ENCODE data around the gene DMXL2.

The DMXL2 gene

GRCh38 chr15:51503003-51503402, 119.6 kb downstream of the DMXL2 start:
- TF ChIP-seq CTCF (IDR thresholded peaks at IDR 0.05; ENCODE audit: borderline replicate concordance, insufficient read depth, low read depth, low read length), result no peak
- no peak overlapping the region for H3K4me3 ChIP-seq (ENCODE audit: low read depth, low read length)

- TF ChIP-seq CTCF (IDR thresholded peaks at IDR 0.05; ENCODE audit: borderline replicate concordance, insufficient read depth, low read depth, low read length), result peak; percentile 71
Observed at GRCh38 chr15:51499379-51499976, 123.1 kb downstream of the DMXL2 start.

DNA sequence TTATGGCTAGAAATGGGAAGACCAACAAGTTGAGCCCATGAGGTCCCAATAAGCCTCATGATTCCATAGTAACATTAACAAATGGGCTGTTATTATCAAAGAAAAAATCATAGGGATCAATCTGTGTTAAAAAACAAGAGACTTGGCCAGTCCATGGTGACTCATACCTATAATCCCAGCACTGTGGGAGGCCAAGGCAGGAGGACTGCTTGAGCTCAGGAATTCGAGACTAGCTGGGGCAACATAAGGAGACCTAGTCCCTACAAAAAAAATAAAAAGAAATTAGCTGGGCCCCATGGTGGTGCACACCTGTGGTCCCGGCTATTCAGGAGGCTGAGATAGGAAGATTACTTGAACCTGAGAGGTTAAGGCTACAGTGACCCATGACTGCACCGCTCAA, 124.8 kb downstream of the DMXL2 start:
- H3K4me3 ChIP-seq (ENCODE audit: low read depth, low read length), result no peak overlapping the region
- no peak for TF ChIP-seq CTCF (IDR thresholded peaks at IDR 0.05; ENCODE audit: borderline replicate concordance, insufficient read depth, low read depth, low read length)

More at GRCh38 chr15:51499379-51499976, 123.1 kb downstream of the DMXL2 start:
- H3K4me3 ChIP-seq (ENCODE audit: low read depth, low read length), result no peak overlapping the region

DNA sequence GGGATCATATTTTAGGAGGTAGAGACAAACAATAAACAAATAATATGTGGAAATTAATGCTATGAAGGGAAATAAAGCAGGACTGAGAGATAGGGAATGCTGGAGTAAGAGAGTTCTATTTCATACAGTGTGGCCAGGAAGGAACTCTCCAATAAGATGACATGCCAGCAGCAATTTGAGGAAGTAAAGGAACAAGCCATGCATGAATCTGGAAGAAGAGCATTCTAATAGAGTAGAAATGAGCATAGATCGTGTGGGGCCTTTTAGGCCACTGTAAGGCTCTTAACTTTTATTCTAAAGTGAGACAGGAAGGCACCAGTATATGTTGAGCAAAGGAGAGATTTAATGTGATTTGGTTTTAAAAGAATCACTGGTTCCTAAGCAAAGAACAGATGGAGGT, 126.3 kb downstream of the DMXL2 start:
- TF ChIP-seq CTCF (IDR thresholded peaks at IDR 0.05; ENCODE audit: borderline replicate concordance, insufficient read depth, low read depth, low read length), result no peak
- H3K4me3 ChIP-seq (ENCODE audit: low read depth, low read length), result no peak overlapping the region

DNA sequence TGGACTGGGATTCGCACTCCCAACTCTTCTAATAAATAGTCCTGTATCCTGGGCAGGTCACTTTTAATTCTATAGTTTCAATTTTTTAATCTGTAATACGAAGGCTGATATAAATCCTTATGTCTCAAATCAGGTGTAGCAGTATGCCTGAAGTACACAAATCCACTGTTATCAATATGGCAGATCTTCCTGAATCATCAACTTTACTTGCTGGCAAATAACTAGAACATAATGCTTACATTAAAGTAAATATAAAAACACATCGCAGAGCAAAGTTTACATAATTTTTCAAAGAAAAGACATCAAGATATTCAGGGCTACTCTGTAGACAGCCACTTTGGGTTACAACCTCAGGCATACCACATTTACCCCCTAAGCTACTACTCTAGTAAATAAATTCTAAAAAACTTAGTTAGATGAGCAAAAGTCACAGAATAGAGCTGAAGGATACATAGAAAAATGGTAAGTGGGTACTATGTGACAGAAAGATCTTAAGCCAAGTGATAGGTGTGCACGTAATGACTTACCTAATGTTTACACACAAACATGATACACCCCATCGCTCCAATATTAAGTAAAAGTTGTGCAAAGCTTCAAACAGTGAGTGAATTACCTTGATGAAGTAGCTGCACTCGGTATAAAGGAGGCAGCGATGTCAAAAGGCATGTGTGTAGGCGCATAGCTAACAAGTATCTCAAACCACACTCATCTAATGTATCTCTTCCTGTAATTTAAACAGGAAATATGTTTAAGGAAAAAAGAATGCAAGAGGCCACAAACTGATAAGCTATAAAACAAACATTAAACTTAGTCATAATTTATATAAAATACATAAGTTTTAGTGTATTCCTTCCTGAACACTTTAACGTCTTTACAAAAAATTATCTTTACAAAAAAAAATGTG, 127.9 kb downstream of the DMXL2 start:
- H3K4me3 ChIP-seq (ENCODE audit: low read depth, low read length), result no peak overlapping the region
- no peak for TF ChIP-seq CTCF (IDR thresholded peaks at IDR 0.05; ENCODE audit: borderline replicate concordance, insufficient read depth, low read depth, low read length)

DNA sequence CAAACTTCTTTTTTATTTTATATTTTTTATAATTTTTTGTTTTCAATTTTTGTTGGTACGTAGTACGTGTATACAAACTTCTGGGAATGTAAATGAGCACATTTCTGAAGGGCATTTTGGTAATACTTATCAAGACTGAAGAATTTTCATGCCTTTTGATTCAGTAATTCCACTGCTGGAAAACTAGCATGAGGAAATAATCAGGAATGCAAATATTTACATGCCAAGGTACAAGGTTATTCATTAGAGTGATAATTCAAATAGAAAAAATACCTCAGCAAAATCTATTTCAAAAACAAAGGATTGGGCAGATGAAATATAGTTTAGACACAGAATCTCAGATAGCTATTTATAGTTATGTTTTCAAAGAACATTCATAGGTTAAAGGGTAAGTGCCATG, 128.7 kb downstream of the DMXL2 start:
- TF ChIP-seq CTCF (IDR thresholded peaks at IDR 0.05; ENCODE audit: borderline replicate concordance, insufficient read depth, low read depth, low read length), result no peak
- H3K4me3 ChIP-seq (ENCODE audit: low read depth, low read length), result no peak overlapping the region

DNA sequence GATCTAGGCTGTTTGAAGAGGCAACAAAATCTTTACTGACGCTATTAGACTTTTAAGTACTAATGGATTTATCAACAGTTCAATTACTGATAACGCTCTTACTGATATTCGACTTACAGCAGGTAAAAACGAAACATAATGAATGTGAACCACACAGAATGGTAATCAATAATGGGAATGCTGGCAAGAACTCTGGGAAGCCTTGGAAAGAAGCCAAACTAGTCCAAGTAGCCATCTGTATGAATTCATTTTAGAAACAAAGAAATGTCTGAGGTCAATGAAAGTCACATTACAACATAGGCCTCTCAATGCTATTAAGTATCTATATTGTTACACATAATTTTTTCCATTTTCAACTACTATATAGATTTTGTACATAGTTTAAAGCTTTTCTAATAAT, 130.0 kb downstream of the DMXL2 start:
- no peak for TF ChIP-seq CTCF (IDR thresholded peaks at IDR 0.05; ENCODE audit: borderline replicate concordance, insufficient read depth, low read depth, low read length)
- no peak overlapping the region for H3K4me3 ChIP-seq (ENCODE audit: low read depth, low read length)
